Thymus (tissue), 2 donors: ENCODE data around the gene RALGDS. TPM values are rescaled to one million over a fixed set of nuclear protein-coding genes. Genes with fewer than 3 reads are reported as not detected.

Experiments used
- polyA plus RNA-seq: library from polyadenylated mRNA; stranded (reverse); fragments of 200-250 nt; gene quantifications from one replicate; pipeline ENCODE4 v1.2.3, GENCODE V29; 2013
- total RNA-seq: library from RNA; stranded (reverse); fragments of 120-200 nt; gene quantifications from one replicate; pipeline ENCODE4 v1.2.4, GENCODE V29; 2013
- donor health status: healthy.

The RALGDS gene
- total and polyA plus RNA-seq, 2 donors = 25.9 to 42.1 TPM

Other genes with a start within 250 kb of the RALGDS start
- gene AK8, start 243.0 kb downstream of the RALGDS start, total RNA-seq = 1.8 TPM
- 2.3 TPM for gene AK8, start 243.0 kb downstream of the RALGDS start, polyA plus RNA-seq
- gene SPACA9, start 242.3 kb downstream of the RALGDS start, total RNA-seq = 4.6 TPM
- 5.8 TPM for gene SPACA9, start 242.3 kb downstream of the RALGDS start, polyA plus RNA-seq
- 15.1 TPM for gene TSC1, start 176.6 kb downstream of the RALGDS start, total RNA-seq
- 18.7 TPM for gene TSC1, start 176.6 kb downstream of the RALGDS start, polyA plus RNA-seq
- gene GFI1B, start 142.5 kb downstream of the RALGDS start, total RNA-seq = 0.61 TPM
- 0.34 TPM for gene GFI1B, start 142.5 kb downstream of the RALGDS start, polyA plus RNA-seq
- gene GTF3C5, start 90.2 kb downstream of the RALGDS start, total RNA-seq = 64.0 TPM
- 85.7 TPM for gene GTF3C5, start 90.2 kb downstream of the RALGDS start, polyA plus RNA-seq
- gene CEL, start 59.3 kb downstream of the RALGDS start, total RNA-seq = 0.76 TPM
- gene CEL, start 59.3 kb downstream of the RALGDS start, polyA plus RNA-seq = 3.2 TPM
- gene GBGT1, start 42.7 kb upstream of the RALGDS start, total RNA-seq = 3.0 TPM
- gene GBGT1, start 42.7 kb upstream of the RALGDS start, polyA plus RNA-seq = 5.3 TPM
- not detected for gene OBP2B, start 88.0 kb upstream of the RALGDS start, total RNA-seq
- 0.09 TPM for gene OBP2B, start 88.0 kb upstream of the RALGDS start, polyA plus RNA-seq
- 0.14 TPM for gene ABO, start 154.0 kb upstream of the RALGDS start, total RNA-seq
- 1.3 TPM for gene ABO, start 154.0 kb upstream of the RALGDS start, polyA plus RNA-seq
- 13.6 TPM for gene SURF6, start 214.9 kb upstream of the RALGDS start, total RNA-seq
- 17.2 TPM for gene SURF6, start 214.9 kb upstream of the RALGDS start, polyA plus RNA-seq
- gene MED22, start 226.9 kb upstream of the RALGDS start, total RNA-seq = 13.1 TPM
- gene MED22, start 226.9 kb upstream of the RALGDS start, polyA plus RNA-seq = 13.6 TPM
- gene RPL7A, start 227.0 kb upstream of the RALGDS start, total RNA-seq = 2,397 TPM
- 3,092 TPM for gene RPL7A, start 227.0 kb upstream of the RALGDS start, polyA plus RNA-seq
- 31.9 TPM for gene SURF1, start 235.2 kb upstream of the RALGDS start, total RNA-seq
- gene SURF1, start 235.2 kb upstream of the RALGDS start, polyA plus RNA-seq = 84.0 TPM
- 21.9 TPM for gene SURF2, start 235.3 kb upstream of the RALGDS start, total RNA-seq
- gene SURF2, start 235.3 kb upstream of the RALGDS start, polyA plus RNA-seq = 34.0 TPM